Epithelial cell of umbilical artery (primary cell): ENCODE results near the gene LURAP1L. TPM values are rescaled to one million over a fixed set of nuclear protein-coding genes. Genes with fewer than 3 reads are reported as not detected.

Experiments
- total RNA-seq: library from RNA; depleted of rRNA; stranded (reverse); fragments of >200 nt; gene quantifications from 2 replicates; pipeline ENCODE4 v1.2.3, GENCODE V29; 2014

LURAP1L gene, protein sequence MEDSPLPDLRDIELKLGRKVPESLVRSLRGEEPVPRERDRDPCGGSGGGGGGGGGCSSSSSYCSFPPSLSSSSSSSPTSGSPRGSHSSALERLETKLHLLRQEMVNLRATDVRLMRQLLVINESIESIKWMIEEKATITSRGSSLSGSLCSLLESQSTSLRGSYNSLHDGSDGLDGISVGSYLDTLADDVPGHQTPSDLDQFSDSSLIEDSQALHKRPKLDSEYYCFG
- total RNA-seq, result 3.9 and 11.6 TPM in 2 replicates

DNA sequence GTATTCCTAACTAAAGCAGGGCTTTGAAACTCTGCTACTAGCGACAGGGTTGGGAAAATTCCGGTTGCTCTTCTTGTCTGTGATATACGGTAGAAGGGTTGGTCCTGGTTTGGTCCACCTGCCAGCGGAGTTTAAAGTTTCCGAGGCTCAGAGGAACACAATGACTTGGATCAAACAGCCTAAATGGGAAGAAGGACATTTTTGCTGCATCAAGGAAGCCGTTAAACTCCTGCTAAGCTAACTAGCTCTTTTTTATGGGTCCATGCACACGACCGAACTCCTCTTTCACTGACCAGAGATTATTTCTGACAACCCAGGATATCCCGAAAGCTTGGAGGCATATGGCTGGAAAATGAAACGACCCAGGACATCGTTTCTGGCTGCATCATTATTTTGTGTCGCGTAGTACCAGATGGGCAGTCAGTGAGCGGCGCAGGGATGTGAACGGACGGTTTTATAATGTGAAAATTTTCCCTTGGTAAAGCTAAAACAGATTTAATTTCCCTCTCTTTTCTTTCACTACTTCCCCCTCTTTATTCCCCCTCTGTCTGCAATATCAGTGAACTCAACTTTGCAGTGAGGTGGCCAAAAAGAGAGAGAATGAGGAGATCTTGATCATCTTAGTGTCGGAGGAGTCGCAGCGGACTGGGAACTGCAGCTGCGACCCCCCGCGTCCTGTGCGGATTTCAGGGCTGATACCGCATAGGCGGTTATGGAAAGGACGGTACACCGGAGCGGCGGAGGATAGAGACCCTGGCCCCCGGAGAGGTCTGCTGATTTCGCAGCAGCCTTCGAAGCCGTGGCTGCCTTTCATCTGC, at the start of gene LURAP1L:
LURAP1L (plus strand) TSS at position 160 of the 818 bp plus-strand sequence. CDS start 696 bp downstream, outside the sequence.

Other genes starting within 250 kb of the LURAP1L start
- gene TYRP1, start 81.6 kb upstream of the LURAP1L start, total RNA-seq, result 0.30 and 0.97 TPM in 2 replicates